Smooth muscle cell of trachea (primary cell): ENCODE measurements around the gene CCDC66. TPM values are rescaled to one million over a fixed set of nuclear protein-coding genes. Genes with fewer than 3 reads are reported as not detected.

Experiments used
- total RNA-seq: library from RNA; depleted of rRNA; stranded (reverse); fragments of >200 nt; gene quantifications from 2 replicates; pipeline ENCODE4 v1.2.1, GENCODE V29; 2014

The CCDC66 gene
- 14.7 and 24.4 TPM in 2 replicates for total RNA-seq

DNA sequence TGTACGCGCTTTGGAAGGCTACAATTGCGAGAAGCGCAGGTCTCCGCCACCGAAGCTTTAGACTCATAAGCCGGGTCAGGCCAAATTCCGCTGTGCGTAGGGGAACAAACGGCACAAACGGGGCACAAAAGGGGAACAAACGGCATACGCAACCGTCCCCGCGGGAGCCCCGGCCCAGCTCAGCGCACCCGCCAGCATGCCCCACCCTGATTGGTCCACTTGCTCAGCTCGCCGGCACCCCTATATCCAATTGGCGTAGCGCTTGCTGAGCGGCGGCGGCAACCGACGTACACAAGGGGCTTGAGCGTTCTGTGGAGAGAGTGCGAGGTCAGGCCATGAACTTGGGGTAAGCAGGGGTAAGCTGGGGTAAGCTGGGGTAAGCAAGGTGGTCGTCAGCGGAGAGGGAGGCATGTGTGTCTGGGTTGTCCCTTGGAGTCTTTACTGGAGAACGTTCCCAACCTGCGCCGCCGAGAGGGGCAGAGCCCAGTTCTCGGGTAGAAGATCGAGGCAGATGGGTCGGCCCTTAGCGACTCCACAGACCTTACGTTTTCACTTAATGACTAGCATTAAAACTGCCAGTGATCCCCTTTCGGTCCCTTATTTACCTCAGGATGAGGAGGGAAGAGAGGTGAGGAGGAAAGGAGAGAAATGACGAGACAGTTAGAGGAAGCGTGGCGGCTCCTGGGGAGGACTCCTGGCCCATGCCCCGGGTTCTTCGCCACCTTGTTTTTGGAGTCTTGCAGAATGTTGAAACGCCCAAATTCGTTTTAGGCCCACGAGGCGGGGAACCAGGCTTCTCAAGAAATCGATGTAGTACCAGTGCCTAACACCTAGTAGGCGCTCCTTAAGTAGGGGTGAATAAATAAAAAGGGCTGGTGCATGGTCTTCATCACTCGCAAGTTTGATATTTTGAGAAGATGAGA lies at the start of gene CCDC66:
CCDC66 (plus strand) TSS at position 268 of the 923 bp plus-strand sequence; CDS start at position 336, 68 bp downstream.

Other genes starting within 250 kb of the CCDC66 start
- under 0.01 and 0.44 TPM in 2 replicates for gene ERC2, start 88.7 kb upstream of the CCDC66 start, total RNA-seq
- 66.0 and 97.2 TPM in 2 replicates for gene TASOR, start 126.1 kb downstream of the CCDC66 start, total RNA-seq
- 16.7 and 28.3 TPM in 2 replicates for gene ARHGEF3, start 244.8 kb downstream of the CCDC66 start, total RNA-seq